BE2C (cell line): ENCODE results near the gene IMPA2.
"Not testable (repeated sequence)": the region's sequence is repeated elsewhere in the genome, so short reads cannot be mapped to it uniquely, and the experiment has no call there.

ENCODE experiments used
- DNase-seq: peaks from one replicate; pipeline ENCODE4 v3.0.0-alpha.2; 2020
- H3K27me3 ChIP-seq: fragments of 250-450 bp; sonication (Bioruptor Pico); 2 replicates; pipeline ENCODE4 v1.5.1; 2020; ENCODE audit warnings: mild to moderate bottlenecking
- H3K36me3 ChIP-seq: fragments of 250-450 bp; sonication (Bioruptor Pico); 2 replicates; pipeline ENCODE4 v1.5.1; 2020; ENCODE audit warnings: mild to moderate bottlenecking
- H3K4me1 ChIP-seq: fragments of 250-450 bp; sonication (Bioruptor Pico); 2 replicates; pipeline ENCODE4 v1.5.1; 2020
- H3K4me3 ChIP-seq: 2 replicates; pipeline ENCODE4 v1.5.1; 2011; ENCODE audit warnings: low read depth, low read length
- H3K9me3 ChIP-seq: fragments of 250-450 bp; sonication (Bioruptor Pico); 2 replicates; pipeline ENCODE4 v1.5.1; 2020
- TF ChIP-seq, protein P1 (sequence below): IDR thresholded peaks from 2 replicates; pipeline ENCODE4 v1.5.1; 2012; ENCODE audit warnings: mild to moderate bottlenecking, low read depth, low read length

Gene IMPA2

DNA sequence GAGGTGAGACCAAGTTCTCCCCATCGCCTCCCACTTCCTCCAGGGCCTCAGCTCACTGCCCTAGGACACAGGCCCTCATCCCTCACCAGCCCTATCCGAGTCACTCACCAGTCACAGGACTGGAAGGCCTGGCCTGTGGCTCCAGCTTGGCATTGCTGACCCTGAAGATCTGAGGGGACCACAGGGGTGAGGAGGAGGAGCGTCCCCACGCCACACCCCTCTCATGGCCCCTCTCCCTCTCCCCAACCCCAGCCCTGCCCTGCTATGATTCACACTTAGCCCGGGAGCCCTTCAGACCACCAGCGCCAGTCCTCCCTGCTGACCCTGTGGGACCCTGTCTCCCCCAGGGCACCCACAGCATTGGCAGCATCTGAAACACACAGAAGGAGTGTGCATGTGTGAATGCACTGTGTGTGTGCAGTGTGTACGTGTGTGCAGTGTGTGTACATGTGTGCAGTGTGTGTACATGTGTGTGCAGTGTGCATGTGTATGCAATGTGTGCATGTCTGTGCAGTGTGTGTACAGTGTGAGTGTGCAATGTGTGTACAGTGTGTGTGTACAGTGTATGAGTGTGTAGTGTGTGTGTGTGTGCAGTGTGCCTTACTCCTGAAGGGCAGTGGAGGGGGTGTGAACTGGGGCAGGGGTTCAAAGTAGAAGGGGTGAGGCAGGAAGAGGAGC is 82.9 kb downstream of the IMPA2 start:
- Histone ChIP-seq H3K9me3 (no peaks in the 10 kb centered on the region), H3K27me3 (no peaks in the 10 kb centered on the region), H3K36me3 (no peaks in the 10 kb centered on the region), H3K4me1 (no peaks in the 10 kb centered on the region), H3K4me3 (no peak overlapping the region)
- no peak for DNase-seq
- TF ChIP-seq, protein P1, sequence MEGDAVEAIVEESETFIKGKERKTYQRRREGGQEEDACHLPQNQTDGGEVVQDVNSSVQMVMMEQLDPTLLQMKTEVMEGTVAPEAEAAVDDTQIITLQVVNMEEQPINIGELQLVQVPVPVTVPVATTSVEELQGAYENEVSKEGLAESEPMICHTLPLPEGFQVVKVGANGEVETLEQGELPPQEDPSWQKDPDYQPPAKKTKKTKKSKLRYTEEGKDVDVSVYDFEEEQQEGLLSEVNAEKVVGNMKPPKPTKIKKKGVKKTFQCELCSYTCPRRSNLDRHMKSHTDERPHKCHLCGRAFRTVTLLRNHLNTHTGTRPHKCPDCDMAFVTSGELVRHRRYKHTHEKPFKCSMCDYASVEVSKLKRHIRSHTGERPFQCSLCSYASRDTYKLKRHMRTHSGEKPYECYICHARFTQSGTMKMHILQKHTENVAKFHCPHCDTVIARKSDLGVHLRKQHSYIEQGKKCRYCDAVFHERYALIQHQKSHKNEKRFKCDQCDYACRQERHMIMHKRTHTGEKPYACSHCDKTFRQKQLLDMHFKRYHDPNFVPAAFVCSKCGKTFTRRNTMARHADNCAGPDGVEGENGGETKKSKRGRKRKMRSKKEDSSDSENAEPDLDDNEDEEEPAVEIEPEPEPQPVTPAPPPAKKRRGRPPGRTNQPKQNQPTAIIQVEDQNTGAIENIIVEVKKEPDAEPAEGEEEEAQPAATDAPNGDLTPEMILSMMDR = no peak

DNA sequence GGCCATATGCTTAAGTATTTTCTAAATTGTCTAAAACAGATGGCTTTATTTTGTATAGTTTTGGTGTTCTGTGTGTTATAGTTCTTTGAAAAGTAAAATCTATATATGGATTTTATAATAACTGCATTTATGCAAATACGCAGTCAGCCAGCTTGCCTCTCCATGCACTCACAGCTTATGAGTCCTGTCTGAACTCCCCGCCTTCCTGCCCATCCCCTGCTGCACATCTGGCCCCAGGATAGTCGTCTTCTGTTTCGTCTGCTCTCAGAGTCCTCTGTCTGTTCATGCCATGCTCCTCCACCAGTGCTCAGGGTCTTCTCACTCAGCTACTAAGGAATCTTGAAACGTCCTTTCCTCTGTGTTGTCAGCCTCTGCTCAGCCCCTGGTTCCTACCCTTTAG is 84.1 kb downstream of the IMPA2 start:
- H3K9me3 ChIP-seq = no peaks in the 10 kb centered on the region
- no peaks in the 10 kb centered on the region for H3K4me1 ChIP-seq
- H3K27me3 ChIP-seq = no peaks in the 10 kb centered on the region
- TF ChIP-seq, protein P1 = no peak
- no peak overlapping the region for H3K4me3 ChIP-seq
- H3K36me3 ChIP-seq = no peaks in the 10 kb centered on the region
- no peak for DNase-seq

DNA sequence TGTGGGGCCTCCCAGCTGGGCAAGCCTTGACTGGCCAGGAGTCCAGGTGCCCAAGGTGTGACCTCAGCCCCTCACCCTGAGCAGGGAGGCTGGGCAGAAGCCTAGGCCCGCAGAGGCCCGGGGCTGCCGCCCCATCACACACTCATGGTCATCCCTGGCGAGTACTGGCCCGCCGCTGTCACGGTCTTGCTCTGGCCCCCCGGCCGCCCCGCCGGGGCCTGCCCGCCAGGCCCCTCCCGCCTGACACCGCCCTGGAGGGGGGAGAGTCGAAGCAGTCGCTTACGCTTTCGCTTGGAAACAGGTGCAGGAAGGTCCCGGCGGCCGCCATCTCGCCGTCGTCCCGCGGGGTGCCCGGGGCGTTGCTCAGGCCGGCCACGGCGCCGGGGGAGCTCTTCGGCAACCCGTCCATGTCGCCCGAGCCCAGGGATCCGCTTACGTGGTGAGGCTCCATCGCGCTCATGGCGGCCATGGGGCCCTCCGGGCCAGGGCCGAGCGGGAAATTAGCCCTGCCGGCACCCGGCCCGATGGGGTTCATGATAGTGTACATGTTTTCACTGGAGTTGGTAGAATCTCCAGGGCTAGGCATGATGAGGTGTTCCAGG is 85.7 kb downstream of the IMPA2 start:
- Histone ChIP-seq H3K4me3 (no peak overlapping the region), H3K9me3 (no peaks in the 10 kb centered on the region), H3K36me3 (no peaks in the 10 kb centered on the region), H3K4me1 (no peaks in the 10 kb centered on the region), H3K27me3 (no peaks in the 10 kb centered on the region)
- TF ChIP-seq, protein P1 = no peak
- DNase-seq = no peak

DNA sequence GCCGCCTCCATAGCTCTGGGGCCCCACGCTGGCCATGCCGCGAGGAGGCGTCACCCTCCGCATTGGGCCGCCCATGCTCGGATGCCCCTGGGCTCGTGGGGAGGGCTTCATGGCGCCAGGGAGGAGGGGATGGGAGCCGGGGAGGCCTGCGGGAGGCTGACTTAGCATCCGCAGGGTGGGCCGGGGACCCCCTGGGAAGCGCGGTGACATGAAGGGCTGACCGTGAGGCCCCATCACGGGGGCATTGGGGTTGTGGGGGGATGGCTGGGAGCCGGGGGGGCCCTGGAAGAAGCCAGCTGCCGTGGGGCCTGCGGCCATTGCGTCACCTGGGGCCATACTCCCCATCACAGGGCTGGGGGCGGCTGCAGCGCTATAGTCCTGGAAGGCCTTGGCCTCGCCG is 86.4 kb downstream of the IMPA2 start:
- H3K4me3 ChIP-seq = no peak overlapping the region
- no peaks in the 10 kb centered on the region for H3K36me3 ChIP-seq
- H3K4me1 ChIP-seq = no peaks in the 10 kb centered on the region
- H3K9me3 ChIP-seq = no peaks in the 10 kb centered on the region
- TF ChIP-seq, protein P1 = no peak
- no peak for DNase-seq
- no peaks in the 10 kb centered on the region for H3K27me3 ChIP-seq

DNA sequence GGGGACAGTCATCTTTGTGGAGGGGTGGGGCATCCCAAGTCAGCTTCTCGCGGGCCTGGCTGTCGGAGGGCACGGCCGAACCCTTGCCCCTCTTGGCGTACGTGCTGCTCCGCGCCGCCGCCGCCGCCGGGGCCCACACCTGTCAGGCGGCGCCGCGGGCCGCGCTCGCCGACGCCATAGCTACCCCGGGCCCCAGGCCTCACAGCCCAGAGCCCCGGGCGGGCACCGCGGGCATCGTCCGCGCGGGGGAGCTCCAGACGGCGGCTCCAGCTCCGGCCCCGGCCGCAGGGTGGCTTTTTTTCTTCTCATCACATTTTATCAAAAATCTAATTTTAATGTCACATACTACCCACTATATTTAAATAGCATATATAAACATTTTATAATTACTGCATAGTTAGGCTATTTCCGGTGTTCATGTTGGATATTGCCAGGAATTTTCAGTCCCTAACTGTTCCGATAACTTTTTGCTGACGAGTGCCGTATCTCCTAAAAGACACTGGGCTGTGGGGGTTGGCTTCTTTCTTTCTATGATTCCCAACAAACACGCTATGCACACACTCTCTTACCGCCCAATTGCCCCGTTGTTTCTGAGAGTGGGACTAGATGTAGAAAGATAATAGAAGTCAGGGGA is 87.1 kb downstream of the IMPA2 start:
- H3K27me3 ChIP-seq, H3K9me3 ChIP-seq, H3K36me3 ChIP-seq, H3K4me3 ChIP-seq, H3K4me1 ChIP-seq, DNase-seq: not testable (repeated sequence)

DNA sequence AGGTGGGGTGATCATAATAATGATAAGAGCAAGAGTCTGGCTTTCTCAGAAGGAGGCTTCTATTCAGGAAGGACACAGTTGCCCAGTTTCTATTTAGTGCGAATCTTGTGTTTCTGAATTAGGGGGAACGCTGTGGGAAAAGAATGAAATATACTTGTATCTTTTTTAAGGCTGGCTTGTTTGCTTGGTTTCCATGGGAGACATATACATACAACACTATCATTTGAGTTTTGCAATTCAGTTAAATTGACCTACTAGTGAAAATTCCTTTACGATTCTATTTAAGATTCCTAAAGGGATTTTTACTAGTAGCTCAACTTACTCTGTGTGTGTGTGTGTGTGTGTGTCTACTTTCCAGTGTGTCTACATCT is 87.6 kb downstream of the IMPA2 start:
- no peak overlapping the region for H3K4me3 ChIP-seq
- H3K9me3 ChIP-seq = no peaks in the 10 kb centered on the region
- TF ChIP-seq, protein P1 = no peak
- DNase-seq = no peak
- H3K4me1 ChIP-seq = no peaks in the 10 kb centered on the region
- H3K36me3 ChIP-seq = no peaks in the 10 kb centered on the region
- no peaks in the 10 kb centered on the region for H3K27me3 ChIP-seq

DNA sequence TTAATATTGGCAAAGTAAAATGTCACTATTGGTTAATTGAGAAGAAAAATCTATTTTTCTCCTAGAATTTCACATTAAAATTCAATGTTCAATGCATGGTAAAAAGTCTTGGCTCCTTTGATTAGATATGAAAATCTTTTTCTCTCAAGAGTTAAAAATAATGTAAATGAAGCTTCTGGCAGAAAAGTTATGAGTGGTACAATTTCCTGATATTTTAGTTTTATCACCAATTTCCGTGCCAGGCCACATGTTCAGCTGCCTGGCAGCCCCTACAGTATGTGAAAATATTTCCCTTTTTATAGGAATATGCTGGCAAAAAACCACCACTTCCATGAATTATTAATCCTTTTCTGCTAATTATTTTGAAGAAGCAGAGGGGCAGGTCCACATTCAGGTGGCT is 89.8 kb downstream of the IMPA2 start:
- not testable (repeated sequence) for H3K4me1 ChIP-seq, H3K4me3 ChIP-seq, H3K27me3 ChIP-seq, DNase-seq, H3K36me3 ChIP-seq, H3K9me3 ChIP-seq
